ENCODE data around the gene TRAIP.
"Not testable (repeated sequence)": the region's sequence is repeated elsewhere in the genome, so short reads cannot be mapped to it uniquely, and the experiment has no call there.

Gene TRAIP, protein sequence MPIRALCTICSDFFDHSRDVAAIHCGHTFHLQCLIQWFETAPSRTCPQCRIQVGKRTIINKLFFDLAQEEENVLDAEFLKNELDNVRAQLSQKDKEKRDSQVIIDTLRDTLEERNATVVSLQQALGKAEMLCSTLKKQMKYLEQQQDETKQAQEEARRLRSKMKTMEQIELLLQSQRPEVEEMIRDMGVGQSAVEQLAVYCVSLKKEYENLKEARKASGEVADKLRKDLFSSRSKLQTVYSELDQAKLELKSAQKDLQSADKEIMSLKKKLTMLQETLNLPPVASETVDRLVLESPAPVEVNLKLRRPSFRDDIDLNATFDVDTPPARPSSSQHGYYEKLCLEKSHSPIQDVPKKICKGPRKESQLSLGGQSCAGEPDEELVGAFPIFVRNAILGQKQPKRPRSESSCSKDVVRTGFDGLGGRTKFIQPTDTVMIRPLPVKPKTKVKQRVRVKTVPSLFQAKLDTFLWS

GRCh38 chr3:49856181-49857005 lies at the start of gene TRAIP:
TSS of gene TRAIP (minus strand) at chr3:49856564. CDS start at chr3:49856453, 111 bp downstream.
- DNase-seq, result peak; percentile 90 to 97 (median 94)
- intact Hi-C loops (cut with DNase I), result no loop called here

DNA sequence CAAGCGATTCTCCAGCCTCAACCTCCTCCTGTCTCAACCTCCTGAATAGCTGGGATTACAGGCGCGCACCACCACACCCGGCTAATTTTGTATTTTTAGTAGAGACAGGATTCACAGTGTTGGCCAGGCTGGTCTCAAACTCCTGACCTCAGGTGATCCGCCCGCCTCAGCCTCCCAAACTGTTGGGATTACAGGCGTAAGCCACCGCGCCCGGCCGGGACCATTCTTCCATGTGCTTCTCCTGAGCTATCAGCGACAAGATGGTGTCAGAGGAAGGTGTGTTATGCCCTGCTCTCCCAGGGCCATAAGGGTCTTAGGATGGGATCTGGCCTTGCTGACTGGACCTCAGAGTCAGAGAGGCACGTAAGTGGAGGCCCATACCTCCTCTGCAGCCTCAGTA lies 48.1 kb upstream of the TRAIP start:
- DNase-seq; intact Hi-C loops (cut with DNase I): not testable (repeated sequence)

DNA sequence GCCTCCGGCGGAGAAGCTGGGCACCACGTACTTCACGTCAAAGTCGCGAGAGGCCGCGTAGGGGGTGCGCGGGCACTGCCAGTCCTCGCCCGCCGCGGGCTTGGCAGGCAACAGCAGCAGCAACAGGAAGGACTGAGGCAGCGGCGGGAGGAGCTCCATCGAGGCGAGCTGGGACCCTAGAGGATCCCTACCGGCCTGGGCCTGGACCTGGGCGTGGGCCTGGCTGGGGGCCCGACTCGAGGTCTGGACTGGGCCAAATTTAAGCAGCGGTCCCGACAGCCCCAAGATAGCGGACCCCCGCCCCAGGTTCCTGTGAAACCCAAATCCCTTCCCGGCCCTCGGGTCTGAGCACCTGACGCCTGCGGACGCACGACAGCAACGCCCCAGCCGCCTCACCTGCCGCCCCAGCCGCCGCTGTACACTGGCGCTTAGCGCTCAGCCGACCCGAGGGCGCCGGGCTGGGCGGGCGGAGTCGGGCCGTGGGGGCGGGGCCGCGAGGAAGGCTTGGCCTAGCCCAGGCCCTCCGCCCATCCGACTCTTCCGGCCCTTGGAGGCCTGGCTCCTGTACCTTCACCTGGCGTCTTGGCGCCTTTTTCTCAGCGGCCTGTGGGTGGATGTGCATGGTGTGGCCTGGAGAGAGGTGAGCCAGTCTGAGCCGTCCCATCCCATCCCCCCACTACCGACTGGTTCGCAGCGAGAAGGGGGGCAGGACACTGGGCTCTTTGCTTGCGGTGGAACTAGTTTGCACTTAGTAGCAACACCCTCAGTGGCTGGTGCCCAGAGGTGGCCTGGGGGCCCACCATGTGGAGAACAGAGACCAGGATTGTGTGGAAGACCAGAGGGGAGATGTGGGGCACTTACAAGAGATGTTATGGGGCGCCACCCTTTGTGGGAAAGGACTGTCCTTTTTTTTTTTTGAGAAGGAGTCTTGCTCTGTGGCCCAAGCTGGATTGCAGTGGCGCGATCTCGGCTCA lies 47.4 kb upstream of the TRAIP start, which contains the start of gene MST1R:
TSS of gene MST1R (minus strand) at position 423 of the 974 bp plus-strand sequence. CDS start at position 159, 264 bp downstream.
- intact Hi-C loops (cut with DNase I), result no loop called here

GRCh38 chr3:49902511-49903345 lies 46.4 kb upstream of the TRAIP start:
- intact Hi-C loops (cut with DNase I), result no loop called here
- DNase-seq, result no peak

More for the DNA sequence above, 47.4 kb upstream of the TRAIP start, which contains the start of gene MST1R:
- peak in 15 of 42 donors; percentile 9 to 52 (median 29) for DNase-seq

DNA sequence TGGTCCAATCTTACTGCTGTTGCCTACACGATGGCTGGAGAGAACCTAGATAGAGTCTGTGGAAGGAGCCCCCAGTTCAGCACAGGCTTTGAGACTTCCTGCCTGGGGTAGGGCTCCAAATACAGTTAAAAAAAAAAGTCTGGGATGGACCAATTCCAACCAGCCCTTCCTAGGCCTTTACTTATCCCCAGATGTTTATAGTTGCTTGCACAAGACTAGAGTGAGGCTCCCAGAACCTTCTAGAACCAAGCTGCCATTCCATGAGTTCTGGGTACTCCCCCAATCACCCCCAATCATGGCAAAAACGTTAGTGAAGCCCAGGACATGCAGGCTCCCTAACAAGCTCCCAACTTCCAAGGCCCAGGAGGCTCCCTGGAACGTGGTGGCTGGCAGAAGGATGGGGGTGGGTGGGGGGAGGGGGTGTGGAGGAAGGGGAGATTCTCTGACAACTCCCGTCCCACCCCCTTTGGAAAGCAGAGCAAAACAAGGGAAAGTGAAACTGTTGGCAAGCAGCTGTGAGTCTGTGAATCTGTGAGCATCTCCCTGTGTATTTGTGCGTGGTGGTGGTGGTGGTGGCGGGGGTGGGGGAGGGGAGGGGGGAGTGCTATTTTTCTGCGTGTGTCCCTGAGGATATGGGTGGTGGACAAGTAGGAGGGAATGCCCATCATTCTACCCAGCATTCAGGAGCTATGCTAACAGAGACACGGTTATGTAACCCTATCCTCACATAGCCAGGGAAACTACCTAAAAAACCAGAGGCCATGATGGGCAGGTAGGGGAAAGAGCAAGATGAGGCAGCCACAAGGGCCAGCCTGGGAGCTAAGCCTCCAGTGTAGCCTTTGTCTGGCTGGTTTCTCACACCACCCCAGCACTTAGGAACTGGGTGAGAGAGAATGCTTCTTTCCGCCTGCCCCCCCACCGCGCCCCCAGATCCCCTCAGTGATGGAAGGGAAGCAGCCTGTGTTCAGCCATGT lies 45.3 kb upstream of the TRAIP start:
- DNase-seq, result no peak
- intact Hi-C loops (cut with DNase I), result no loop called here

DNA sequence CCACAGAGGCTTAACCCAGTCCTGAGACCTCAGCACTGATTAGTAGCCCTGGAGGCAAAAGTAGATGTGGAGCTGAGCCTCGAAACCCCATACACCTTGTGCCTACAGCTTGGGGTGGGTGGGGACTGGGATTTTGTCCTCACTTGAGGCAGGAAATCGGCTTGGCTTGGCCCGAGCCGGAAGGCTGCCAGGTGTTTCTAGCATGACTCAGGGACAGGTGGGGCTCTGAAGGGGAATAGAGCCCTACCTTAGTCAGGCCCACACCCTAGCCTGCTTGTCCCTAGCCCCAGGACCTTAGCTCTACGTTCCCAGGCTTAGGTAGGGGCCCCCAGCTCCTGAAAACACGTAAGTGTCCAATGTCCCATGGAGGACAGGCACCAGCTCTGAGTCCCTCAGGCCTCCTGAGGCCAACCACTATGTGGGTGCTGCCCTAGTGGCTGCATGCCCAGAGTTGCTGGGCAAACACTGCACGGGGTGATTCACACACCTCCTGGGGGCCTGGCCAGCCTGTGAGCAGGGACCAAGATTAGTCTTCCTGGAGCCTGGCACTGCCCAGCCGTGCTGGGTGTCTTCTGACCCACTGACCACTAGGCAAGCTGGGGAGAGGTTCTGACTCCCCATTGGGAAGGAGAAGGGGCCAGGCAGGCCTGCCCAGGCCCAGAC lies 44.3 kb upstream of the TRAIP start:
- intact Hi-C loops (cut with DNase I), result no loop called here
- DNase-seq, result peak in 6 of 42 donors; percentile 16 to 50 (median 33)

DNA sequence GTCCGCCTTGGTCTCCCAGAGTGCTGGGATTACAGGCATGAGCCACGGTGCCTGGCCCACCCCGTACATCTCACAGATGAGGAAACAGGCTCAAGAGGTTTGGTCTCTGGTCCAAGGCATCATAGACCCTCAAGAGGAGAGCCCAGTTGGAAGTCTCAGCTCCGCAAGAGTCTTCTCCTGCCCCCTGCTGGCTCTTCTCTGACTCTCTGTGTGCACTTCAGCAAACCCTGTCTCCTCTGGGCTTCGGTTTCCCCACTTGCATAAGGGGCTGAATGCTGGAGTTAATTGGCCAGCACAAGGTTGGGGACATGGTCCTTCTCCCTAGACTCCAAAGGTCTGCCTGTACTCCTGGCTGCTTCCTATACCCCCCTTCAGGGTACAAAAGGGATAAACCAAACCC lies 43.5 kb upstream of the TRAIP start:
- intact Hi-C loops (cut with DNase I), result no loop called here
- DNase-seq, result peak in 20 of 42 donors; percentile 1 to 52 (median 28)

GRCh38 chr3:49898991-49899390 lies 42.6 kb upstream of the TRAIP start:
- no peak for DNase-seq
- intact Hi-C loops (cut with DNase I), result no loop called here

DNA sequence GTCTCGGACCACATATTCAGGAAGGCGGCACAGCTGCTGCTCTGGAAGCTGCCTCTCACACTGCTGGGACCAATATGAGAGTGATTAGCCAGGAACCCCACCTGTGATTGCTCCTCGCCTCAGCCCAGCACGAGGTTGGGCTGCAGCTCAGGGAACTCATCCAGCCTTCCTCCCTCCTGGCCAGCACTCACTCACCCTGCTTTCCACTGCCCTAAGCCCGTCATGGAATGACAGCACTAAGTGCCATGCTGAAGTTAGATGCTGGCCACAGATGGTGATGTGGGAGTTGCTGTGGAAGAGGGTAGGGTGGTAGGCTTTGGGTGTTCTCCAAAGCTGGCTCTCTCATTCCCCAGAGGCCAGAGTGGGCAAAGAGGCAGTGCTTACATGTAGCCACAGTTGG lies 40.0 kb upstream of the TRAIP start:
- intact Hi-C loops (cut with DNase I), result no loop called here
- no peak for DNase-seq

- intact Hi-C loops (cut with DNase I), result no loop called here
- DNase-seq, result no peak
Observed at GRCh38 chr3:49895791-49896190, 39.4 kb upstream of the TRAIP start.

DNA sequence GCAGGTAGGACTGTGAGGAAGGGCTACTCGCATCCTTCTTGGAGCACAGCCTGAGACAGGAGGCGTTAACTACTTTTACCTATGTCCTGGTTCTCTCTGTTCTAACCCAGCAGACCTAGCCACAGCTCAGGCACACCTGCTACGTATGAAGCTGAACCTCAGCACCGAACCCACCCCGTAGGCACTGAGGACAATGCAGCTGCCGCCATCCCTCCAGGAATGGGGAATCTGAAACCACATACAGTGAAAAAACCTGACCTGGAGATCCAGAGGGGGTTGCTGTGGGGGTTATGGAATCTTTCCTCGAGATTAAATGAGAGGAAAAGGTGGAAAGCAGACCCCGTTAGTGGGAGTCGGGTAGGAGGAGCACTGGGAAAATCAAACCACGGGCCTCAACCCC lies 32.9 kb upstream of the TRAIP start:
- intact Hi-C loops (cut with DNase I), result no loop called here
- no peak for DNase-seq

DNA sequence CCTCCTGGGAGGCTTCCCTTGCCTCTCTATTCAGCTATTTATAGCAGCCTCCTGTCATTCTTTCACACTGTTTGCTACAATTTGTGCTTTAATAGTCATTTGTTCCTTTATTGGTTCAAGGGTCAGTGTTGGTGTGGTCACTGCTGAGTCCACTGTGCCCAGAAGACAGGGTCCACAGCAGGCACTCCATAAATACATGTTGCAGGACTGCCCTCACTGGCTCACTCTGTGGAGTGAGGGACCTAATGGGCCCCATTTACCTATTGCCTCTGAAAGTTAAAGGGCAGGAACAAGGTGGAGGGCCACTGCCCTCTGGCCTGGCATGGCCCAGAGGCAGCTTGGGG lies 30.5 kb upstream of the TRAIP start:
- intact Hi-C loops (cut with DNase I), result no loop called here

GRCh38 chr3:49883998-49884397 lies 27.6 kb upstream of the TRAIP start:
- intact Hi-C loops (cut with DNase I), result no loop called here
- no peak for DNase-seq

More for the DNA sequence above, 30.5 kb upstream of the TRAIP start:
- no peak for DNase-seq

GRCh38 chr3:49882166-49882565 lies 25.8 kb upstream of the TRAIP start:
- intact Hi-C loops (cut with DNase I), result no loop called here
- DNase-seq, result no peak

GRCh38 chr3:49880581-49881315 lies 24.4 kb upstream of the TRAIP start:
- DNase-seq, result no peak
- intact Hi-C loops (cut with DNase I), result no loop called here

- intact Hi-C loops (cut with DNase I), result no loop called here
- DNase-seq, result no peak
Observed at GRCh38 chr3:49879721-49880120, 23.4 kb upstream of the TRAIP start.

All from head of caudate nucleus (tissue), 42 donors.